Smooth muscle cell (in vitro differentiated cells): ENCODE data around the gene EXOC1L. TPM values are rescaled to one million over a fixed set of nuclear protein-coding genes. Genes with fewer than 3 reads are reported as not detected.

Source experiments
- DNase-seq: peaks from one replicate; lab custom pipeline; 2025; ENCODE audit not compliant: unreplicated experiment; lab: John Stamatoyannopoulos, UW
- H2AFZ ChIP-seq: fragments of 200-600 bp; sonication (generic); 2 replicates; pipeline ENCODE4 v1.6.0; 2016; ENCODE audit warnings: antibody characterized with exemption, low read depth, mild to moderate bottlenecking
- H3F3A ChIP-seq: fragments of 200-600 bp; sonication (generic); 2 replicates; pipeline ENCODE4 v1.6.0; 2017; ENCODE audit warnings: antibody characterized with exemption, low read depth
- H3K27ac ChIP-seq: fragments of 200-600 bp; sonication (generic); 2 replicates; pipeline ENCODE4 v1.5.1; 2016; ENCODE audit warnings: low read depth, mild to moderate bottlenecking
- H3K27me3 ChIP-seq: fragments of 200-600 bp; sonication (generic); 2 replicates; pipeline ENCODE4 v1.6.1; 2016; ENCODE audit warnings: low read depth, mild to moderate bottlenecking
- H3K36me3 ChIP-seq: fragments of 200-600 bp; sonication (generic); 2 replicates; pipeline ENCODE4 v1.5.1; 2016; ENCODE audit warnings: low read depth
- H3K4me1 ChIP-seq: fragments of 200-600 bp; sonication (generic); 2 replicates; pipeline ENCODE4 v1.5.1; 2016; ENCODE audit warnings: low read depth
- H3K4me2 ChIP-seq: fragments of 200-600 bp; sonication (generic); 2 replicates; pipeline ENCODE4 v1.6.0; 2016; ENCODE audit warnings: mild to moderate bottlenecking
- H3K4me3 ChIP-seq: fragments of 200-600 bp; sonication (generic); 2 replicates; pipeline ENCODE4 v1.5.1; 2016; ENCODE audit warnings: mild to moderate bottlenecking
- H3K79me2 ChIP-seq: fragments of 200-600 bp; sonication (generic); 2 replicates; pipeline ENCODE4 v1.6.0; 2016; ENCODE audit warnings: low read depth, mild to moderate bottlenecking
- H3K9ac ChIP-seq: fragments of 200-600 bp; sonication (generic); 2 replicates; pipeline ENCODE4 v1.6.0; 2016; ENCODE audit warnings: low read depth
- H3K9me3 ChIP-seq: fragments of 200-600 bp; sonication (generic); replicated peaks from 2 replicates; pipeline ENCODE4 v1.5.1; 2016; ENCODE audit warnings: low read depth
- H4K20me1 ChIP-seq: fragments of 200-600 bp; sonication (generic); 2 replicates; pipeline ENCODE4 v1.6.0; 2016; ENCODE audit warnings: low read depth
- WGBS: methylation state at CpG from one replicate; pipeline ENCODE4 v1.1.7; 2016; ENCODE audit warnings: low lambda C conversion rate; 5-methylcytosine and 5-hydroxymethylcytosine counted together
- polyA plus RNA-seq: library from polyadenylated mRNA; unstranded; fragments of >200 nt; fragmentation: Nextera tagmentation; extraction: Ambion mirVana; gene quantifications from 2 replicates; pipeline ENCODE4 v1.2.1, GENCODE V29; 2016
- total RNA-seq: library from RNA; depleted of rRNA; stranded (reverse); fragments of >200 nt; gene quantifications from 2 replicates; pipeline ENCODE4 v1.2.3, GENCODE V29; 2014
- TF ChIP-seq, protein P1 (sequence below): fragments of 200-600 bp; sonication (generic); IDR thresholded peaks from 2 replicates; pipeline ENCODE4 v1.5.1; 2017; ENCODE audit warnings: borderline replicate concordance, mild to moderate bottlenecking, antibody characterized with exemption; ENCODE audit not compliant: insufficient read depth, poor library complexity, severe bottlenecking

EXOC1L gene
- total and polyA plus RNA-seq, 2 experiments from 2014 or later: not detected

DNA sequence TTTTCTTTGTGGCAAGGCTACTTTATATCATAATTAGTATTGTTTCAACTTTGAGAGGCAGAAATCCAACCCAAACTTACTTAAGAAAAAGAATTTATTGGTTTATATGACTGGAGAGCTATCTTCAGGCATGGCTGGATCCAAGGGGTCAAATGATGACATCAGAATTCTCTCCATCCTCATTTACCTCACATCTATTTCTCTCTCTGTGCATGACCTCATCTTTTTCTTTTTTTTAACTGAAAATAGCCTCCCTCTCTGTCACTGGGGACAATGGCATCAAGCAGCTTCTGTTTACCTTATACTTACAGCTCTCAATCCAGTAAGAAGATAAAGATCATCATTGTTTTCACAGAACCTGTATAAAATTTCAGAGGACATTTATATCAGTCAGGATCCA lies 12.0 kb upstream of the EXOC1L start:
- Histone ChIP-seq H3K4me1 (no peaks in the 10 kb centered on the region), H3K4me3 (no peak overlapping the region), H2AFZ (no peak overlapping the region), H3K27ac (no peak overlapping the region), H3K4me2 (no peak overlapping the region), H3F3A (no peaks in the 10 kb centered on the region), H3K27me3 (no peaks in the 10 kb centered on the region), H3K36me3 (no peaks in the 10 kb centered on the region), H3K79me2 (no peaks in the 10 kb centered on the region), H3K9me3 (no peaks in the 10 kb centered on the region), H4K20me1 (no peaks in the 10 kb centered on the region), H3K9ac (no peak overlapping the region)
- TF ChIP-seq, protein P1, sequence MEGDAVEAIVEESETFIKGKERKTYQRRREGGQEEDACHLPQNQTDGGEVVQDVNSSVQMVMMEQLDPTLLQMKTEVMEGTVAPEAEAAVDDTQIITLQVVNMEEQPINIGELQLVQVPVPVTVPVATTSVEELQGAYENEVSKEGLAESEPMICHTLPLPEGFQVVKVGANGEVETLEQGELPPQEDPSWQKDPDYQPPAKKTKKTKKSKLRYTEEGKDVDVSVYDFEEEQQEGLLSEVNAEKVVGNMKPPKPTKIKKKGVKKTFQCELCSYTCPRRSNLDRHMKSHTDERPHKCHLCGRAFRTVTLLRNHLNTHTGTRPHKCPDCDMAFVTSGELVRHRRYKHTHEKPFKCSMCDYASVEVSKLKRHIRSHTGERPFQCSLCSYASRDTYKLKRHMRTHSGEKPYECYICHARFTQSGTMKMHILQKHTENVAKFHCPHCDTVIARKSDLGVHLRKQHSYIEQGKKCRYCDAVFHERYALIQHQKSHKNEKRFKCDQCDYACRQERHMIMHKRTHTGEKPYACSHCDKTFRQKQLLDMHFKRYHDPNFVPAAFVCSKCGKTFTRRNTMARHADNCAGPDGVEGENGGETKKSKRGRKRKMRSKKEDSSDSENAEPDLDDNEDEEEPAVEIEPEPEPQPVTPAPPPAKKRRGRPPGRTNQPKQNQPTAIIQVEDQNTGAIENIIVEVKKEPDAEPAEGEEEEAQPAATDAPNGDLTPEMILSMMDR: no peak
- no peak for DNase-seq

DNA sequence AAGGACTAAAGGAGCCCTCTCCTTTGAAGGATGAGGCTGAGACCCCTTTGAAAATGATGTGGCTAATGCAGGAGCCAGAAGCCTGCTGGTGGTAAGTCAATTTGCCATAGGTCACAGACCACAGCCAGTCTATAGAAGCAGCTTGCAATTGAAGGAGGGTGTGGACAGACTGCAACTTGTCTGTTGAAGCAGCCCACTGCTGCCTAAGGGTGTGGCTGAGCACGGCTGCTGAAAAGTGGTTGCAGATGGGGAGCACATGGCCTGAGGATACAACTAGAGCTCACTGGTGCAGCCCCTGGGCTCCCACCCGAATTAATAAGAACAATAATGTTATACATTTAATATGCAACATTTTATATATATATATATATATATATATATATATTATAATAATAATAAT lies 11.4 kb upstream of the EXOC1L start:
- no peaks in the 10 kb centered on the region for H3K27me3 ChIP-seq
- H3K27ac ChIP-seq: no peak overlapping the region
- no peaks in the 10 kb centered on the region for H3F3A ChIP-seq
- H2AFZ ChIP-seq: no peak overlapping the region
- no peak overlapping the region for H3K9ac ChIP-seq
- no peaks in the 10 kb centered on the region for H4K20me1 ChIP-seq
- no peaks in the 10 kb centered on the region for H3K4me1 ChIP-seq
- no peak for DNase-seq
- H3K9me3 ChIP-seq: no peaks in the 10 kb centered on the region
- no peaks in the 10 kb centered on the region for H3K36me3 ChIP-seq
- TF ChIP-seq, protein P1: no peak
- no peaks in the 10 kb centered on the region for H3K79me2 ChIP-seq
- H3K4me2 ChIP-seq: no peak overlapping the region
- 74% methylated on average over 2 of the region's 2 CpGs for WGBS
- H3K4me3 ChIP-seq: no peak overlapping the region

DNA sequence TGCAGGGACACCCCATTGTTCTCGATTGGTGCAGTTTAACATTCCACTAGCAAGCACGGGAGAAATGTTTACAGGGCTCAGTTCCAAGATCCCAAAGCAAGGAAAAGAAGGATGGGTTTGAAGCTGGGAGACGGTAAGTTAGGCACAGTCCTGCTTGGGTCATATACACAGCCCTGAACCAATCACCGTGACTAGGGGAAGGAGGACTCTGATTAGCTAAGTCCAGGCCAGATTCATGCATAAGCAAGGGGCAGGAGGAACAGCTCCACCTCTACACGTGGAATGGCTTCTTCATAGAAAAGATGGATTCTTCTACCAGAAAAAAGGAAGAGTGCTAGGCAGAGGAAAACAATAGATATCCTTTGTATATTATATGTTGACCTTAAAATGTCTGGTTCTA lies 11.0 kb upstream of the EXOC1L start:
- Histone ChIP-seq H3K79me2 (no peaks in the 10 kb centered on the region), H3K27me3 (no peaks in the 10 kb centered on the region), H3K4me3 (no peak overlapping the region), H3K9me3 (no peaks in the 10 kb centered on the region), H2AFZ (no peak overlapping the region), H3K4me2 (no peak overlapping the region), H3F3A (no peaks in the 10 kb centered on the region), H3K9ac (no peak overlapping the region), H4K20me1 (no peaks in the 10 kb centered on the region), H3K27ac (no peak overlapping the region), H3K36me3 (no peaks in the 10 kb centered on the region), H3K4me1 (no peaks in the 10 kb centered on the region)
- no peak for DNase-seq
- TF ChIP-seq, protein P1: no peak
- WGBS: 81% methylated on average over 5 of the region's 5 CpGs

DNA sequence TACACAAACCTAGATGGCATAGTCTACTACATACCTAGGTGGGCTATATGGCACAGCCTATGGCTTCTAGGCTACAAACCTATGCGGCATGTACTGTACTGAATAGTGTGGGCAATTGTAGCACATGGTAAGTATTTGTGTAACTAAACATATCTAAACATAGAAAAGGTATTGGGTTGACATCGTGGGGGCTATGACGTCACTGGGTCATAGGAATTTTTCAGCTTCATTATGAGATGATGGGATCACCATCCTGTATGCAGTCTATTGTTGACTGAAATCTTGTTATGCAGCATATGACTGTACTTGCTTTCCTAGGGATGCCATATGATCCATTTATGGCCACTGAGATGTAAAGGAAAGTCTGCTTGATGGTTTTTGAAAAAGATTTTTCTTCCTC lies 1.9 kb upstream of the EXOC1L start:
- WGBS: 93% methylated on average over 3 of the region's 3 CpGs
- no peaks in the 10 kb centered on the region for H3F3A ChIP-seq
- no peaks in the 10 kb centered on the region for H3K27me3 ChIP-seq
- peaks cover 10% of the 10 kb centered on the region for H3K4me1 ChIP-seq
- no peaks in the 10 kb centered on the region for H4K20me1 ChIP-seq
- H3K9ac ChIP-seq: no peak overlapping the region
- DNase-seq: no peak
- no peak overlapping the region for H2AFZ ChIP-seq
- H3K4me2 ChIP-seq: no peak overlapping the region
- no peak overlapping the region for H3K27ac ChIP-seq
- H3K9me3 ChIP-seq: no peaks in the 10 kb centered on the region
- H3K36me3 ChIP-seq: no peaks in the 10 kb centered on the region
- H3K4me3 ChIP-seq: no peak overlapping the region
- TF ChIP-seq, protein P1: no peak
- no peaks in the 10 kb centered on the region for H3K79me2 ChIP-seq
